H1 (cell line): ENCODE measurements around the gene OLA1. TPM values are rescaled to one million over a fixed set of nuclear protein-coding genes. Genes with fewer than 3 reads are reported as not detected.

Experiments
- CEBPB ChIP-seq: IDR thresholded peaks from 2 replicates; pipeline ENCODE4 v1.6.1; 2012; ENCODE audit warnings: low read depth, low read length
- CHD1 ChIP-seq: IDR thresholded peaks from 2 replicates; pipeline ENCODE4 v1.6.1; 2012; ENCODE audit warnings: low read depth, low read length, improper control_type of control experiment
- EGR1 ChIP-seq: IDR thresholded peaks from 2 replicates; pipeline ENCODE4 v1.6.1; 2011; ENCODE audit warnings: low read depth, low read length, borderline replicate concordance
- EZH2 ChIP-seq: fragments of 200-600 bp; sonication (generic); IDR thresholded peaks from 2 replicates; pipeline ENCODE4 v1.7.1; 2012; ENCODE audit warnings: low read depth, mild to moderate bottlenecking, moderate library complexity, low read length, inconsistent platforms; ENCODE audit not compliant: severe bottlenecking
- HDAC6 ChIP-seq: IDR thresholded peaks from one replicate; pipeline ENCODE4 v1.7.1; 2012; ENCODE audit warnings: low read depth, mild to moderate bottlenecking, inconsistent platforms, low read length, moderate library complexity
- KDM5A ChIP-seq: fragments of 200-600 bp; IDR thresholded peaks from 2 replicates; pipeline ENCODE4 v1.7.1; 2012; ENCODE audit warnings: mild to moderate bottlenecking, low read length, inconsistent platforms, mixed read lengths
- NRF1 ChIP-seq: IDR thresholded peaks from 2 replicates; pipeline ENCODE4 v1.6.1; 2011; ENCODE audit warnings: mild to moderate bottlenecking, low read depth, low read length, improper control_type of control experiment
- POLR2AphosphoS5 ChIP-seq: IDR thresholded peaks from 2 replicates; pipeline ENCODE4 v1.6.1; 2011; ENCODE audit warnings: low read depth, low read length
- RBBP5 ChIP-seq: IDR thresholded peaks from 2 replicates; pipeline ENCODE4 v1.7.1; 2012; ENCODE audit warnings: low read depth, mild to moderate bottlenecking, inconsistent platforms, low read length, moderate library complexity, borderline replicate concordance
- polyA plus RNA-seq, 7 experiments: library from polyadenylated mRNA; depleted of rRNA in 3 of 7; stranded (reverse) in 5 of 7; unstranded in 2 of 7; fragments of >200 nt in 5 of 7; fragments of 200-250 nt in 2 of 7; gene quantifications; 1 replicate in 5 of 7; 2 replicates in 1 of 7; 4 replicates in 1 of 7; pipeline versions ENCODE4 v1.2.1 to v1.2.3, GENCODE V29; 2011 to 2013; ENCODE audit warnings: missing spikeins in 2 of 7, mixed read lengths in 2 of 7
- total RNA-seq: library from RNA; stranded (reverse); fragmentation: NEBNext Ultra II Directional; extraction: Animal tissue kit (Norgen Biotek cat#: 25700); gene quantifications from 2 replicates; pipeline ENCODE4 v1.2.1, GENCODE V29; 2021
- TF ChIP-seq, protein P1 (sequence below): fragments of 300-600 bp; sonication (generic); IDR thresholded peaks from 2 replicates; pipeline ENCODE4 v1.7.1; 2012; ENCODE audit warnings: low read length, moderate library complexity, mild to moderate bottlenecking, inconsistent platforms; ENCODE audit not compliant: insufficient replicate concordance

The OLA1 gene
- total and polyA plus RNA-seq, 2 of the 8 experiments (the other 6 are each of a cell fraction or from before 2014, with no cell fraction given): 39.3 to 158 TPM

DNA sequence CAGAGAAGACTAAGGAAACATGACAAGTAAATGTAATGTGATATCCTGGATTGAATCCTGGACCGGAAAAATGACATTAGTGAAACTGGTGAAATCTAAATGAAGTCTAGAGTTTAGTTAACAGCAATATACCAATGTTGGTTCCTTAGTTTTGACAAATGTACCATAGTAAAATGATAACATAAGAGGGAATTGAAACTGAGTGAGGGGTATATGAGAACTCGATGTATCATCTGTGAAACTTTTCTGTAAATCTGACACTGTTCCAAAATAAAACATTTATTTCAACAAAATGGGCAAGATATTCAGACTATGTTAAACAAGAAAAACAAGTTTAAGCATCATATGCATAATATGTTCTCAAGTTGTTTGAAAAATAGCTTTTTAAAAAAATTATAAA lies 63.8 kb downstream of the OLA1 start (continued):
- TF ChIP-seq, protein P1, sequence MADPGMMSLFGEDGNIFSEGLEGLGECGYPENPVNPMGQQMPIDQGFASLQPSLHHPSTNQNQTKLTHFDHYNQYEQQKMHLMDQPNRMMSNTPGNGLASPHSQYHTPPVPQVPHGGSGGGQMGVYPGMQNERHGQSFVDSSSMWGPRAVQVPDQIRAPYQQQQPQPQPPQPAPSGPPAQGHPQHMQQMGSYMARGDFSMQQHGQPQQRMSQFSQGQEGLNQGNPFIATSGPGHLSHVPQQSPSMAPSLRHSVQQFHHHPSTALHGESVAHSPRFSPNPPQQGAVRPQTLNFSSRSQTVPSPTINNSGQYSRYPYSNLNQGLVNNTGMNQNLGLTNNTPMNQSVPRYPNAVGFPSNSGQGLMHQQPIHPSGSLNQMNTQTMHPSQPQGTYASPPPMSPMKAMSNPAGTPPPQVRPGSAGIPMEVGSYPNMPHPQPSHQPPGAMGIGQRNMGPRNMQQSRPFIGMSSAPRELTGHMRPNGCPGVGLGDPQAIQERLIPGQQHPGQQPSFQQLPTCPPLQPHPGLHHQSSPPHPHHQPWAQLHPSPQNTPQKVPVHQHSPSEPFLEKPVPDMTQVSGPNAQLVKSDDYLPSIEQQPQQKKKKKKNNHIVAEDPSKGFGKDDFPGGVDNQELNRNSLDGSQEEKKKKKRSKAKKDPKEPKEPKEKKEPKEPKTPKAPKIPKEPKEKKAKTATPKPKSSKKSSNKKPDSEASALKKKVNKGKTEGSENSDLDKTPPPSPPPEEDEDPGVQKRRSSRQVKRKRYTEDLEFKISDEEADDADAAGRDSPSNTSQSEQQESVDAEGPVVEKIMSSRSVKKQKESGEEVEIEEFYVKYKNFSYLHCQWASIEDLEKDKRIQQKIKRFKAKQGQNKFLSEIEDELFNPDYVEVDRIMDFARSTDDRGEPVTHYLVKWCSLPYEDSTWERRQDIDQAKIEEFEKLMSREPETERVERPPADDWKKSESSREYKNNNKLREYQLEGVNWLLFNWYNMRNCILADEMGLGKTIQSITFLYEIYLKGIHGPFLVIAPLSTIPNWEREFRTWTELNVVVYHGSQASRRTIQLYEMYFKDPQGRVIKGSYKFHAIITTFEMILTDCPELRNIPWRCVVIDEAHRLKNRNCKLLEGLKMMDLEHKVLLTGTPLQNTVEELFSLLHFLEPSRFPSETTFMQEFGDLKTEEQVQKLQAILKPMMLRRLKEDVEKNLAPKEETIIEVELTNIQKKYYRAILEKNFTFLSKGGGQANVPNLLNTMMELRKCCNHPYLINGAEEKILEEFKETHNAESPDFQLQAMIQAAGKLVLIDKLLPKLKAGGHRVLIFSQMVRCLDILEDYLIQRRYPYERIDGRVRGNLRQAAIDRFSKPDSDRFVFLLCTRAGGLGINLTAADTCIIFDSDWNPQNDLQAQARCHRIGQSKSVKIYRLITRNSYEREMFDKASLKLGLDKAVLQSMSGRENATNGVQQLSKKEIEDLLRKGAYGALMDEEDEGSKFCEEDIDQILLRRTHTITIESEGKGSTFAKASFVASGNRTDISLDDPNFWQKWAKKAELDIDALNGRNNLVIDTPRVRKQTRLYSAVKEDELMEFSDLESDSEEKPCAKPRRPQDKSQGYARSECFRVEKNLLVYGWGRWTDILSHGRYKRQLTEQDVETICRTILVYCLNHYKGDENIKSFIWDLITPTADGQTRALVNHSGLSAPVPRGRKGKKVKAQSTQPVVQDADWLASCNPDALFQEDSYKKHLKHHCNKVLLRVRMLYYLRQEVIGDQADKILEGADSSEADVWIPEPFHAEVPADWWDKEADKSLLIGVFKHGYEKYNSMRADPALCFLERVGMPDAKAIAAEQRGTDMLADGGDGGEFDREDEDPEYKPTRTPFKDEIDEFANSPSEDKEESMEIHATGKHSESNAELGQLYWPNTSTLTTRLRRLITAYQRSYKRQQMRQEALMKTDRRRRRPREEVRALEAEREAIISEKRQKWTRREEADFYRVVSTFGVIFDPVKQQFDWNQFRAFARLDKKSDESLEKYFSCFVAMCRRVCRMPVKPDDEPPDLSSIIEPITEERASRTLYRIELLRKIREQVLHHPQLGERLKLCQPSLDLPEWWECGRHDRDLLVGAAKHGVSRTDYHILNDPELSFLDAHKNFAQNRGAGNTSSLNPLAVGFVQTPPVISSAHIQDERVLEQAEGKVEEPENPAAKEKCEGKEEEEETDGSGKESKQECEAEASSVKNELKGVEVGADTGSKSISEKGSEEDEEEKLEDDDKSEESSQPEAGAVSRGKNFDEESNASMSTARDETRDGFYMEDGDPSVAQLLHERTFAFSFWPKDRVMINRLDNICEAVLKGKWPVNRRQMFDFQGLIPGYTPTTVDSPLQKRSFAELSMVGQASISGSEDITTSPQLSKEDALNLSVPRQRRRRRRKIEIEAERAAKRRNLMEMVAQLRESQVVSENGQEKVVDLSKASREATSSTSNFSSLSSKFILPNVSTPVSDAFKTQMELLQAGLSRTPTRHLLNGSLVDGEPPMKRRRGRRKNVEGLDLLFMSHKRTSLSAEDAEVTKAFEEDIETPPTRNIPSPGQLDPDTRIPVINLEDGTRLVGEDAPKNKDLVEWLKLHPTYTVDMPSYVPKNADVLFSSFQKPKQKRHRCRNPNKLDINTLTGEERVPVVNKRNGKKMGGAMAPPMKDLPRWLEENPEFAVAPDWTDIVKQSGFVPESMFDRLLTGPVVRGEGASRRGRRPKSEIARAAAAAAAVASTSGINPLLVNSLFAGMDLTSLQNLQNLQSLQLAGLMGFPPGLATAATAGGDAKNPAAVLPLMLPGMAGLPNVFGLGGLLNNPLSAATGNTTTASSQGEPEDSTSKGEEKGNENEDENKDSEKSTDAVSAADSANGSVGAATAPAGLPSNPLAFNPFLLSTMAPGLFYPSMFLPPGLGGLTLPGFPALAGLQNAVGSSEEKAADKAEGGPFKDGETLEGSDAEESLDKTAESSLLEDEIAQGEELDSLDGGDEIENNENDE: no peak
- TF ChIP-seq EGR1 (no peak), CEBPB (no peak), EZH2 (no peak), HDAC6 (no peak), POLR2AphosphoS5 (no peak), KDM5A (no peak), RBBP5 (no peak), CHD1 (no peak), NRF1 (no peak)
